Muscle of arm (tissue), 14 donors: ENCODE measurements around the gene PAPSS2. TPM values are rescaled to one million over a fixed set of nuclear protein-coding genes. Genes with fewer than 3 reads are reported as not detected.
A peak's percentile ranks its signal among the peaks of the same experiment; 100 is the strongest.
"Not testable (repeated sequence)": the region's sequence is repeated elsewhere in the genome, so short reads cannot be mapped to it uniquely, and the experiment has no call there.

Experiments used
- DNase-seq: peaks from one replicate; pipeline ENCODE4 v3.0.0-alpha.2; 2013
- long read RNA-seq, 11 donors: transcript quantifications; one replicate each; lab custom pipeline, GENCODE V29; 2026
- polyA plus RNA-seq, 12 donors: library from polyadenylated mRNA; unstranded; fragments of 120-200 nt; gene quantifications; one replicate each; pipeline ENCODE4 v1.2.1, GENCODE V29; 2013; ENCODE audit not compliant: insufficient read length in 12 of 12

The PAPSS2 gene
- 10 to 100 TPM in 5 of 12 donors, 1 to 10 TPM in 6, not detected in 1; 6.3 to 20.7 (median 9.7) TPM for polyA plus RNA-seq
- long read RNA-seq, donor 1, partial matches to known transcripts: 17 of 31 reads
- long read RNA-seq, donor 1, other reads (novel, unspliced or antisense): 10 of 31 reads
- long read RNA-seq, donor 2, partial matches to known transcripts: 0 of 2 reads
- long read RNA-seq, donor 2, other reads (novel, unspliced or antisense): 0 of 2 reads
- long read RNA-seq, donor 3, partial matches to known transcripts: 0 of 1 reads
- long read RNA-seq, donor 3, other reads (novel, unspliced or antisense): 0 of 1 reads
- long read RNA-seq, donor 4: 0 reads
- long read RNA-seq, donor 5: 0 reads
- long read RNA-seq, donor 6, partial matches to known transcripts: 0 of 7 reads
- long read RNA-seq, donor 6, other reads (novel, unspliced or antisense): 5 of 7 reads
- long read RNA-seq, donor 7, partial matches to known transcripts: 0 of 1 reads
- long read RNA-seq, donor 7, other reads (novel, unspliced or antisense): 0 of 1 reads
- long read RNA-seq, donor 8: 0 reads
- long read RNA-seq, donor 9: 0 reads
- long read RNA-seq, donor 10, partial matches to known transcripts: 0 of 1 reads
- long read RNA-seq, donor 10, other reads (novel, unspliced or antisense): 0 of 1 reads
- long read RNA-seq, donor 11, partial matches to known transcripts: 0 of 1 reads
- long read RNA-seq, donor 11, other reads (novel, unspliced or antisense): 0 of 1 reads

- DNase-seq: peak; percentile 65
Observed at GRCh38 chr10:87659571-87660483, at the start of gene PAPSS2. PAPSS2 (plus strand) TSS chr10:87659878; CDS start chr10:87659982, 104 bp downstream.

- not testable (repeated sequence) for DNase-seq
Observed at GRCh38 chr10:87611341-87611740, 48.3 kb upstream of the PAPSS2 start.

- DNase-seq: no peak
Observed at GRCh38 chr10:87612115-87612514, 47.6 kb upstream of the PAPSS2 start.

GRCh38 chr10:87613751-87614150, 45.9 kb upstream of the PAPSS2 start:
- peak; percentile 82 for DNase-seq

GRCh38 chr10:87615856-87616255, 43.8 kb upstream of the PAPSS2 start:
- no peak for DNase-seq

- DNase-seq: no peak
Observed at GRCh38 chr10:87617503-87617902, 42.2 kb upstream of the PAPSS2 start.

GRCh38 chr10:87618566-87619423, 40.9 kb upstream of the PAPSS2 start:
- DNase-seq: no peak

- no peak for DNase-seq
Observed at GRCh38 chr10:87619705-87620104, 40.0 kb upstream of the PAPSS2 start.

- not testable (repeated sequence) for DNase-seq
Observed at GRCh38 chr10:87621440-87621839, 38.2 kb upstream of the PAPSS2 start.

- peak; percentile 51 for DNase-seq
Observed at GRCh38 chr10:87622314-87623004, 37.2 kb upstream of the PAPSS2 start.

- DNase-seq: no peak
Observed at GRCh38 chr10:87623191-87623590, 36.5 kb upstream of the PAPSS2 start.

- no peak for DNase-seq
Observed at GRCh38 chr10:87625661-87626060, 34.0 kb upstream of the PAPSS2 start.

GRCh38 chr10:87626422-87626892, 33.2 kb upstream of the PAPSS2 start:
- DNase-seq: no peak

- DNase-seq: no peak
Observed at GRCh38 chr10:87630171-87630570, 29.5 kb upstream of the PAPSS2 start.

- DNase-seq: no peak
Observed at GRCh38 chr10:87632454-87632853, 27.2 kb upstream of the PAPSS2 start.

- no peak for DNase-seq
Observed at GRCh38 chr10:87634311-87634710, 25.4 kb upstream of the PAPSS2 start.

GRCh38 chr10:87635498-87636312, 24.0 kb upstream of the PAPSS2 start:
- no peak for DNase-seq

- no peak for DNase-seq
Observed at GRCh38 chr10:87636313-87636915, 23.3 kb upstream of the PAPSS2 start.

GRCh38 chr10:87639493-87639892, 20.2 kb upstream of the PAPSS2 start:
- no peak for DNase-seq
